ENCODE data around the gene TCF23.
A peak's percentile ranks its signal among the peaks of the same experiment; 100 is the strongest.

The TCF23 gene

GRCh38 chr2:27198627-27199026 lies 49.8 kb downstream of the TCF23 start:
- Mint-ChIP-seq H3K27ac (peak overlapping the region in 1 of 3 experiments; percentile 24), H3K9me3 (no peaks in the 10 kb centered on the region), H3K4me3 (no peak overlapping the region), H3K36me3 (ENCODE audit: low read depth) (peaks cover 16% of the 10 kb centered on the region), H3K4me1 (no peaks in the 10 kb centered on the region), H3K27me3 (ENCODE audit: low read depth) (no peaks in the 10 kb centered on the region)
- TF ChIP-seq CTCF (IDR thresholded peaks at IDR 0.05; ENCODE audit: unreplicated experiment in 3 of 3): no peak

- Mint-ChIP-seq H3K36me3 (ENCODE audit: low read depth) (peaks cover 17% of the 10 kb centered on the region), H3K9me3 (no peaks in the 10 kb centered on the region), H3K27me3 (ENCODE audit: low read depth) (no peaks in the 10 kb centered on the region), H3K4me1 (no peaks in the 10 kb centered on the region), H3K4me3 (no peak overlapping the region), H3K27ac (no peak overlapping the region)
- no peak for TF ChIP-seq CTCF (IDR thresholded peaks at IDR 0.05; ENCODE audit: unreplicated experiment in 3 of 3)
These were observed 50.4 kb downstream of the TCF23 start for GRCh38 chr2:27199241-27199640.

- TF ChIP-seq CTCF (IDR thresholded peaks at IDR 0.05; ENCODE audit: unreplicated experiment in 3 of 3): no peak
- H3K36me3 Mint-ChIP-seq (ENCODE audit: low read depth): peaks cover 38% of the 10 kb centered on the region
- H3K4me1 Mint-ChIP-seq: no peaks in the 10 kb centered on the region
- H3K27ac Mint-ChIP-seq: no peak overlapping the region
- H3K27me3 Mint-ChIP-seq (ENCODE audit: low read depth): no peaks in the 10 kb centered on the region
- H3K4me3 Mint-ChIP-seq: no peak overlapping the region
- H3K9me3 Mint-ChIP-seq: no peaks in the 10 kb centered on the region
These were observed 52.9 kb downstream of the TCF23 start for GRCh38 chr2:27201675-27202074.

GRCh38 chr2:27202854-27203253 lies 54.0 kb downstream of the TCF23 start:
- H3K4me1 Mint-ChIP-seq: no peaks in the 10 kb centered on the region
- TF ChIP-seq CTCF (IDR thresholded peaks at IDR 0.05; ENCODE audit: unreplicated experiment in 3 of 3): no peak
- H3K27ac Mint-ChIP-seq: no peak overlapping the region
- H3K27me3 Mint-ChIP-seq (ENCODE audit: low read depth): no peaks in the 10 kb centered on the region
- H3K36me3 Mint-ChIP-seq (ENCODE audit: low read depth): peaks cover 48% of the 10 kb centered on the region
- no peaks in the 10 kb centered on the region for H3K9me3 Mint-ChIP-seq
- H3K4me3 Mint-ChIP-seq: no peak overlapping the region

- Mint-ChIP-seq H3K27me3 (ENCODE audit: low read depth) (no peaks in the 10 kb centered on the region), H3K36me3 (ENCODE audit: low read depth) (peaks cover 51% of the 10 kb centered on the region), H3K4me1 (peaks cover 6% of the 10 kb centered on the region), H3K4me3 (no peak overlapping the region), H3K27ac (no peak overlapping the region), H3K9me3 (no peaks in the 10 kb centered on the region)
- no peak for TF ChIP-seq CTCF (IDR thresholded peaks at IDR 0.05; ENCODE audit: unreplicated experiment in 3 of 3)
These were observed 54.9 kb downstream of the TCF23 start for GRCh38 chr2:27203741-27204140.

- H3K9me3 Mint-ChIP-seq: no peaks in the 10 kb centered on the region
- TF ChIP-seq CTCF (IDR thresholded peaks at IDR 0.05; ENCODE audit: unreplicated experiment in 3 of 3): no peak
- H3K27me3 Mint-ChIP-seq (ENCODE audit: low read depth): no peaks in the 10 kb centered on the region
- peaks cover 14% of the 10 kb centered on the region for H3K4me1 Mint-ChIP-seq
- no peak overlapping the region for H3K27ac Mint-ChIP-seq
- H3K4me3 Mint-ChIP-seq: no peak overlapping the region
- peaks cover 57% of the 10 kb centered on the region for H3K36me3 Mint-ChIP-seq (ENCODE audit: low read depth)
These were observed 55.8 kb downstream of the TCF23 start for GRCh38 chr2:27204566-27204965.

Measured in nephron (organoid).